ENCODE results near the gene PTF1A.

Gene PTF1A, protein sequence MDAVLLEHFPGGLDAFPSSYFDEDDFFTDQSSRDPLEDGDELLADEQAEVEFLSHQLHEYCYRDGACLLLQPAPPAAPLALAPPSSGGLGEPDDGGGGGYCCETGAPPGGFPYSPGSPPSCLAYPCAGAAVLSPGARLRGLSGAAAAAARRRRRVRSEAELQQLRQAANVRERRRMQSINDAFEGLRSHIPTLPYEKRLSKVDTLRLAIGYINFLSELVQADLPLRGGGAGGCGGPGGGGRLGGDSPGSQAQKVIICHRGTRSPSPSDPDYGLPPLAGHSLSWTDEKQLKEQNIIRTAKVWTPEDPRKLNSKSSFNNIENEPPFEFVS

GRCh38 chr10:23191764-23192711, at the start of gene PTF1A:
Gene PTF1A (plus strand): TSS chr10:23192312. CDS start chr10:23192531, 219 bp downstream.
- H3K27me3 ChIP-seq (ENCODE audit: control insufficient read depth, insufficient read depth, low read length): peaks cover 16% of the 10 kb centered on the region
- H3K4me3 ChIP-seq (ENCODE audit: low read length): no peak within 1 kb of the TSS
- no peaks in the 10 kb centered on the region for H3K4me1 ChIP-seq (ENCODE audit: control insufficient read depth, insufficient read depth, low read length)
- H3K27ac ChIP-seq (ENCODE audit: low read depth, low read length): no peak within 1 kb of the TSS
- no peak within 1 kb of the TSS for H3K9ac ChIP-seq (ENCODE audit: low read length)
- H3K36me3 ChIP-seq (ENCODE audit: control insufficient read depth, insufficient read depth, low read length): no peaks in the 10 kb centered on the region

GRCh38 chr10:23146258-23146657, 45.9 kb upstream of the PTF1A start:
- no peaks in the 10 kb centered on the region for H3K4me1 ChIP-seq (ENCODE audit: control insufficient read depth, insufficient read depth, low read length)
- no peaks in the 10 kb centered on the region for H3K36me3 ChIP-seq (ENCODE audit: control insufficient read depth, insufficient read depth, low read length)
- no peaks in the 10 kb centered on the region for H3K27me3 ChIP-seq (ENCODE audit: control insufficient read depth, insufficient read depth, low read length)
- no peak overlapping the region for H3K27ac ChIP-seq (ENCODE audit: low read depth, low read length)
- no peak overlapping the region for H3K9ac ChIP-seq (ENCODE audit: low read length)
- H3K4me3 ChIP-seq (ENCODE audit: low read length): no peak overlapping the region

GRCh38 chr10:23147035-23147434, 45.1 kb upstream of the PTF1A start:
- no peaks in the 10 kb centered on the region for H3K27me3 ChIP-seq (ENCODE audit: control insufficient read depth, insufficient read depth, low read length)
- no peaks in the 10 kb centered on the region for H3K36me3 ChIP-seq (ENCODE audit: control insufficient read depth, insufficient read depth, low read length)
- H3K9ac ChIP-seq (ENCODE audit: low read length): no peak overlapping the region
- H3K4me1 ChIP-seq (ENCODE audit: control insufficient read depth, insufficient read depth, low read length): no peaks in the 10 kb centered on the region
- H3K4me3 ChIP-seq (ENCODE audit: low read length): no peak overlapping the region
- H3K27ac ChIP-seq (ENCODE audit: low read depth, low read length): no peak overlapping the region

DNA sequence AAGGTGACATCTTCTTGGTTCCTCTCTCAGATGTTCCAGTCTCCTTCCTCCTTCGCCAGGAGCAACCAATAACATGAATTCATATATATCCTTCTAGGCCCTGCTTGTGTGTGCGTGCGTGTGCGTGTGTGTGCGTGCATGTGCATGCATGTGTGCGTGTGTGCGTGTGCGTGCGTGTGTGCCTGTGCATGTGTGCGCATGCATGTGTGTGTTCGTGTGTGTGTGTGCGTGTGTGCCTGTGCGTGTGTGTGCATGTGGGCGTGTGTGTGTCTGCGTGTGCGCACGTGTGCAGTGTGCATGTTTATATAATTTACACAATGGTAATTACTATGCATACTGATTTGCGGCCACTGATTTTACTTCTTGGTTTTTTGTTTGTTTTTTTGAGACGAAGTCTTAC, 43.9 kb upstream of the PTF1A start:
- Histone ChIP-seq H3K4me3 (ENCODE audit: low read length) (no peak overlapping the region), H3K27ac (ENCODE audit: low read depth, low read length) (no peak overlapping the region), H3K36me3 (ENCODE audit: control insufficient read depth, insufficient read depth, low read length) (no peaks in the 10 kb centered on the region), H3K4me1 (ENCODE audit: control insufficient read depth, insufficient read depth, low read length) (no peaks in the 10 kb centered on the region), H3K9ac (ENCODE audit: low read length) (no peak overlapping the region), H3K27me3 (ENCODE audit: control insufficient read depth, insufficient read depth, low read length) (no peaks in the 10 kb centered on the region)

GRCh38 chr10:23150091-23150490, 42.0 kb upstream of the PTF1A start:
- Histone ChIP-seq H3K36me3 (ENCODE audit: control insufficient read depth, insufficient read depth, low read length) (no peaks in the 10 kb centered on the region), H3K4me3 (ENCODE audit: low read length) (no peak overlapping the region), H3K27me3 (ENCODE audit: control insufficient read depth, insufficient read depth, low read length) (no peaks in the 10 kb centered on the region), H3K4me1 (ENCODE audit: control insufficient read depth, insufficient read depth, low read length) (no peaks in the 10 kb centered on the region), H3K9ac (ENCODE audit: low read length) (no peak overlapping the region), H3K27ac (ENCODE audit: low read depth, low read length) (no peak overlapping the region)

DNA sequence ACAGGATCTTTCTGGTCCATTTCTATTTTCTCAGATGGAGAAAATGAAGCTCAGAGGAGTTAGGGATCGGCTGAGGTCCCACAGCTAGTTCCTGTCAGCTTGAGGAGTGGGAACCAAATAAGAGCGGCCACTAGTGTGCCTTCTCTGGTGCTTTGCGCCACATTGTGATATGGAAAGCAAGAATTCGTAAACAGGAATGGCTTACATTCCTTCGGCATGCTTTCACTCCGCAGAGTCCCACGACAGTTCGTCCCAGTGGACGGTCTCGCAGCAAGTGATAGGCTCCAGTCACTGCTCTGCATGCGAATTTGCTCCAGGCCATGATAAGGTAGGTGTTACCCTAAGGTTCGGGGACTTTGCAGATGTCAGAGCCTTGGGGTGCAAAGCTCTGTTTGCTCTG, 41.5 kb upstream of the PTF1A start:
- Histone ChIP-seq H3K36me3 (ENCODE audit: control insufficient read depth, insufficient read depth, low read length) (no peaks in the 10 kb centered on the region), H3K9ac (ENCODE audit: low read length) (no peak overlapping the region), H3K27ac (ENCODE audit: low read depth, low read length) (no peak overlapping the region), H3K27me3 (ENCODE audit: control insufficient read depth, insufficient read depth, low read length) (no peaks in the 10 kb centered on the region), H3K4me3 (ENCODE audit: low read length) (no peak overlapping the region), H3K4me1 (ENCODE audit: control insufficient read depth, insufficient read depth, low read length) (no peaks in the 10 kb centered on the region)

DNA sequence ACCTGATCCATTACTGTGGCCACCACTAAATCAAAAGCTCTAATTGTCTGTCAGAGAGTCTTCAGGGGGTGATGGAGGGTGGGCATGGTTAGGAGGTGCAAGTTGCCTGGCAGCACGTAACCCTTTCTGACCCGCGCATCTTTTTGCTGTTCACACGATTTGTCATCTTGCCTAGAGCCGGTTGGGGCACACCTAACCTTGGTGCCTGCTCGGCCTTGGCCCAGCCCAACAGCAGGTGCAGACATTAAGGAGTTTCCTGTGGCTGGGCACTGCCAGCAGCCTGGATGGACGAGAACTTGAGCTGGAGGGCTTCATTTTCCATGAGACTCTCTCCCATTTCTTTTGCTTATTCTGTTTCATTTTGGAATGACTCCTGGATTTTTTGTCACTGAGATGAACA, 41.0 kb upstream of the PTF1A start:
- Histone ChIP-seq H3K36me3 (ENCODE audit: control insufficient read depth, insufficient read depth, low read length) (no peaks in the 10 kb centered on the region), H3K4me1 (ENCODE audit: control insufficient read depth, insufficient read depth, low read length) (no peaks in the 10 kb centered on the region), H3K27ac (ENCODE audit: low read depth, low read length) (no peak overlapping the region), H3K9ac (ENCODE audit: low read length) (no peak overlapping the region), H3K27me3 (ENCODE audit: control insufficient read depth, insufficient read depth, low read length) (no peaks in the 10 kb centered on the region), H3K4me3 (ENCODE audit: low read length) (no peak overlapping the region)

GRCh38 chr10:23155169-23155568, 36.9 kb upstream of the PTF1A start:
- H3K9ac ChIP-seq (ENCODE audit: low read length): no peak overlapping the region
- no peaks in the 10 kb centered on the region for H3K4me1 ChIP-seq (ENCODE audit: control insufficient read depth, insufficient read depth, low read length)
- H3K4me3 ChIP-seq (ENCODE audit: low read length): no peak overlapping the region
- no peaks in the 10 kb centered on the region for H3K36me3 ChIP-seq (ENCODE audit: control insufficient read depth, insufficient read depth, low read length)
- H3K27me3 ChIP-seq (ENCODE audit: control insufficient read depth, insufficient read depth, low read length): no peaks in the 10 kb centered on the region
- no peak overlapping the region for H3K27ac ChIP-seq (ENCODE audit: low read depth, low read length)

GRCh38 chr10:23156447-23157150, 35.5 kb upstream of the PTF1A start:
- H3K27ac ChIP-seq (ENCODE audit: low read depth, low read length): no peak overlapping the region

DNA sequence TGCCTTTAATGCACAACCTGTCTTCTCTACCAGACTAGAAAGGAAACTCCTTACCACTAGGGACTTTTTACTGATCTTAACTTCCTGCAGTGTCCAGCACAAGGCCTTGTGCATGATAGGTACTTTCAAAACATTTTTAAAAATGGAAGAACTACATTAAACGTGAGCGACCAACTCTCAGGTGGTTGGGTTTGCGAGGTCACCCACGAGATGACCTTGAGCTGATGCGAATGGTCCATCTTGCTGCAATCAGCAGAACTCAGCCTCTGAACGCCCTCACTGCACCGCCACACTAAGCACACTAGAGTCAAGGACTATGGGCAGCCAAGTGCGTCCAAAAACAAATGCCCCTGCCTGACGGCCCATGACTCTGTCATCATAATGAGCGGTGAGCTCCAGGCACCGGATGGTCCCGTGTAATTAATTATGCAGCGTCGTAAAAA, 34.9 kb upstream of the PTF1A start:
- H3K27ac ChIP-seq (ENCODE audit: low read depth, low read length): no peak overlapping the region
- H3K4me1 ChIP-seq (ENCODE audit: control insufficient read depth, insufficient read depth, low read length): no peaks in the 10 kb centered on the region
- H3K4me3 ChIP-seq (ENCODE audit: low read length): no peak overlapping the region

More at GRCh38 chr10:23156447-23157150, 35.5 kb upstream of the PTF1A start:
- no peaks in the 10 kb centered on the region for H3K27me3 ChIP-seq (ENCODE audit: control insufficient read depth, insufficient read depth, low read length)
- H3K4me1 ChIP-seq (ENCODE audit: control insufficient read depth, insufficient read depth, low read length): no peaks in the 10 kb centered on the region
- H3K9ac ChIP-seq (ENCODE audit: low read length): no peak overlapping the region
- no peaks in the 10 kb centered on the region for H3K36me3 ChIP-seq (ENCODE audit: control insufficient read depth, insufficient read depth, low read length)
- H3K4me3 ChIP-seq (ENCODE audit: low read length): no peak overlapping the region

GRCh38 chr10:23157691-23158369, 34.3 kb upstream of the PTF1A start:
- no peaks in the 10 kb centered on the region for H3K36me3 ChIP-seq (ENCODE audit: control insufficient read depth, insufficient read depth, low read length)
- H3K27ac ChIP-seq (ENCODE audit: low read depth, low read length): no peak overlapping the region
- H3K4me1 ChIP-seq (ENCODE audit: control insufficient read depth, insufficient read depth, low read length): no peaks in the 10 kb centered on the region
- no peak overlapping the region for H3K9ac ChIP-seq (ENCODE audit: low read length)
- no peak overlapping the region for H3K4me3 ChIP-seq (ENCODE audit: low read length)
- no peaks in the 10 kb centered on the region for H3K27me3 ChIP-seq (ENCODE audit: control insufficient read depth, insufficient read depth, low read length)

More for the DNA sequence above, 34.9 kb upstream of the PTF1A start:
- H3K9ac ChIP-seq (ENCODE audit: low read length): no peak overlapping the region
- H3K36me3 ChIP-seq (ENCODE audit: control insufficient read depth, insufficient read depth, low read length): no peaks in the 10 kb centered on the region
- no peaks in the 10 kb centered on the region for H3K27me3 ChIP-seq (ENCODE audit: control insufficient read depth, insufficient read depth, low read length)

GRCh38 chr10:23158370-23158769, 33.7 kb upstream of the PTF1A start:
- Histone ChIP-seq H3K27me3 (ENCODE audit: control insufficient read depth, insufficient read depth, low read length) (no peaks in the 10 kb centered on the region), H3K4me3 (ENCODE audit: low read length) (no peak overlapping the region), H3K36me3 (ENCODE audit: control insufficient read depth, insufficient read depth, low read length) (no peaks in the 10 kb centered on the region), H3K4me1 (ENCODE audit: control insufficient read depth, insufficient read depth, low read length) (no peaks in the 10 kb centered on the region), H3K9ac (ENCODE audit: low read length) (no peak overlapping the region), H3K27ac (ENCODE audit: low read depth, low read length) (no peak overlapping the region)

Measured in rectal smooth muscle tissue (tissue), 1 donor.